HG03378 (cell line): ENCODE measurements around the gene WNT9A.
"Not testable (repeated sequence)": the region's sequence is repeated elsewhere in the genome, so short reads cannot be mapped to it uniquely, and the experiment has no call there.

Experiments
- ATAC-seq: cut with Tn5 transposase; IDR thresholded peaks from one replicate; pipeline ENCODE4 v1.9.1; 2021; ENCODE audit warnings: mild to moderate bottlenecking, moderate library complexity; ENCODE audit not compliant: unreplicated experiment

The WNT9A gene

DNA sequence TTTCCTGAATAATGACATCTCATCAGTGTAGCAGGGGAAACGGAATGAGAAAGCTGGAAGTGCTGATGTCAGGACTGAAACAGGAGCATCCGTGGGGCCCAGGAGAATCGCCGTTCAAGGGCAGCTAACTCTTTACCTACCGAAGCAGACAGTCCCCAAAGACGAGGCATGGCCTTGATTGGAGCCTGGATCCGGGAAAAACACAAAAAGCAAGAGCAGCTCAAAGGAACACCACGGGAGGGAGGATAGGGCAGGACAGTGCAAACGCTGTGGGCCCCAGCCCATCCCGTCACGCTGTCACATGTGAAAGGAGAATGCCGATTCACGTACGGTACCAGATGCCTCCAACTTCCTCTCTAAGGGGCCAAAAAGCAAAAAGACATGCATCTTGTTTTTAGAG, 34.9 kb downstream of the WNT9A start:
- no peak for ATAC-seq

DNA sequence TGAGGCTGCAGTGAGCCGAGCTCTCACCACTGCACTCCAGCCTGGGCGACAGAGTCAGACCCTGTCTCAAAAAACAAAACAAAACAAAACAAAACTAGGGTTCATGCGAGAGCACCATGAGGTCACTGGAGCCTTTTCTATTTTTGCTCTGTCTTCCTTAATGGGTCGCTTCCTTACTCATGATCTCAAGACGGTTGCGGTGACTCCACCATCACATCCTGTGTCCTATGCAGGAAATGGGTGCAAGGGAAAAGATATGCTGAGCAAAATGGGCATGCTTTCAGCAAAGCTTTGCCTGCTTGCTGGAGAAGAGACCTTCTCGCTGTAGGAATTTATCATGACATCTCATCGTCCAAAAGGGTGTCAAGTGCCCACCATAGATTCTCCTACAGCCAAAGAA, 36.4 kb downstream of the WNT9A start:
- no peak for ATAC-seq

DNA sequence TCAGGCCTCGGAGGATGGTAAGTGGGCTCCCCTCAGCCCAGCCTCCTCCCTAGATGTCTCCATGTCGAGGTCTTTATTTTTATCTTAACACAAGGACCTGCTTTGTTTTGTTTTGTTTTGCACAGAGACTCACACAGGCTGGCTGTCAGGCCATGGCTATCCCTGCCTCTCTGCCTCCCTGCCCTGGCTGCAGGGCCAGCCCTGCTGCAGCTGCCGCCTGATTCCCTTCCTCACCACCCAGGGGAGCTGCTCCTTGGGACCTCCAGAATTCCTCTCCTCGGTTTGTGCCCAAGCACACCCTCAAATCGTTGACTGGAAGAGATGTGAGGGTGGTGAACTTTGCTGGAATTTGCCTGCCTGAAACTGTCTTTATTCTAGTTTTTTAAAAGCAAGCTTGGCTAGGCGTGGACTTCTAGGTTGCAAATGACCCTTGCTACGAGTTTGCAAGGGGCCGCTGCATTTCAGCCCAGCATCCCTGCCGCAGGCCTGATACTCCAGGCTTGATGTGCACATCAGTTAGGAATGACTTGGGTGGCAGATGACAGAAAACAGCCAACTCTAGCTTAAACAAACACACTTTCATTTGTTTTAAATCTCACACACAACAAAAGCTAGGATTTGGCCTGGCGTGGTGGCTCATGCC, 37.1 kb downstream of the WNT9A start:
- ATAC-seq = no peak

DNA sequence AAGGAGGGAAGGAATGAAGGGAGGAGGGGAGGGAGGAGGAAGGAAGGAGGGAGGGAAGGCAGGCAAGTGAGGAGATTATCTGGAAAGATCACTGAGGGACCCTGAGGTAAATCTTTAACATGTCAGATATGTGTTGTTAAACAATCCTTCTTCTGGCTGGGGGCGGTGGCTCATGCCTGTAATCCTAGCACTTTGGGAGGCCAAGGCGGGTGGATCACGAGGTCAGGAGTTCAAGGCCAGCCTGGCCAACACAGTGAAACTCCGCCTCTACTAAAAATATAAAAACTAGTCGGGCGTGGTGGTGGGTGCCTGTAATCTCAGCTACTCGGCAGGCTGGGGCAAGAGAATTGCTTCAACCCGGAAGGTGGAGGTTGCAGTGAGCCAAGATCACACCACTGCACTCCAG, 37.8 kb downstream of the WNT9A start:
- ATAC-seq = not testable (repeated sequence)

DNA sequence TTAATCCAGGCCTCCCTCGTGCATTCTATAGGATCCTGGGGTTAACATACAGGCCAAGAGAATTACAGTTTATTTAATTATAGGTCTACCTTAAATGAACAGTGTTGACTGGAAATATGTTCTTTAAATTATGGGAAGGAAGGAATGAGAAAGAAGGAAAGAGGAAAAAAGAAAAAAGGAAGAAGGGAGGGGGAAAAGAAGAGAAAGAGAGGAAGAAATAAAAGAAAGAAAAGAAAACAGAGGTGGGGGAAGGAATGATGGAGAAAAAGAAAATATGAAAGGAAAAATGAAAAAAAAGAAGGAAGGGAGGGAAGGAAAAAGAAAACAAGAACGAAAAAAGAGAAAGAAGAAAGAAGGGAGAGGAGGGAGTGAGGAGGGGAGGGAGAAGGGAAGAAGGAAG, 38.5 kb downstream of the WNT9A start:
- no peak for ATAC-seq

DNA sequence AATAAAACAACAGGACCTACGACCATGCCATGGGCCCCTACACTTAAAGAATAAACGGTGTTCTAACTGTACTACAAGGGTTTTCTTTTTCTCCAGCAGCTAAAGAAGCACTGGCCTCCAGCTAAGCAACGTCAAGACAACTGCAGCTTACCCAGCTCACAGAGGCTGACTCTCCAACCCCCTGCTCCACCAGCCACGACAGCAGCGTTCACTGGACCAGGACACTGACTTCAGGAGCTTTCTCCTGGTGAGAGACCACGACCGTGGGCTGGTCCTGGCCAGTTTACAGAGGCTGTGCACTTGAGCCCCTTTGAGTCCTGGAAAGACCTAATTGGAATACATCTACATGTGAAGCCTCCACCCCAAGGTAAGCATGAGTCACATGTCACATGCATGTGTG, 39.4 kb downstream of the WNT9A start:
- ATAC-seq = no peak

DNA sequence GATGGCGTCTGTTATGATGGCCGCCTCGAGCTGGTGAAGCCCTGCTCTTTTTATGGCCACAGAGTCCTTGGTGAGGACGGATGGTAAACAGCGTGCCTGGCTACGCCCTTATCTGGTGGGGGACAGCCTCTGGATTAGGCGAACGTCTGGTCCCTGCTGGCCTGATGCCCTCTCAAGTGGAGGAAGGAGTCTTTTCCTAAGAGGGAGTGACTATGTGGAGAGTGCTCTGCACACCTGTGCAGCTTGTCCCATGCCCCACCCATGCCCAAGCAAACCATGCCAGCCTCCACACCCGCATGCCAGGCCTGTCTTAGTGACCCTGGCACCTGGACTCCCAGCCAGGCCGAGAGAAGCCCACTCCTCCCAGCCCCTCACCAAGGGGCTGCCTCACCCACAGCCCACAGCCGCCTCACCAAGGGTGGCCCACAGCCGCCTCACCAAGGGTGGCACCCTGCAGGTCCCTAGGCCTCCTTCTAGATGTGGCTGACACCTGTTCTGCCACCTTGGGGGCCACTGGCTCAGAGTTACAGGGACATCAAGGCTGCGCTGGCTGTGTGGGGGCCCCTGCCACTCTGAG, 40.2 kb downstream of the WNT9A start:
- ATAC-seq = no peak

DNA sequence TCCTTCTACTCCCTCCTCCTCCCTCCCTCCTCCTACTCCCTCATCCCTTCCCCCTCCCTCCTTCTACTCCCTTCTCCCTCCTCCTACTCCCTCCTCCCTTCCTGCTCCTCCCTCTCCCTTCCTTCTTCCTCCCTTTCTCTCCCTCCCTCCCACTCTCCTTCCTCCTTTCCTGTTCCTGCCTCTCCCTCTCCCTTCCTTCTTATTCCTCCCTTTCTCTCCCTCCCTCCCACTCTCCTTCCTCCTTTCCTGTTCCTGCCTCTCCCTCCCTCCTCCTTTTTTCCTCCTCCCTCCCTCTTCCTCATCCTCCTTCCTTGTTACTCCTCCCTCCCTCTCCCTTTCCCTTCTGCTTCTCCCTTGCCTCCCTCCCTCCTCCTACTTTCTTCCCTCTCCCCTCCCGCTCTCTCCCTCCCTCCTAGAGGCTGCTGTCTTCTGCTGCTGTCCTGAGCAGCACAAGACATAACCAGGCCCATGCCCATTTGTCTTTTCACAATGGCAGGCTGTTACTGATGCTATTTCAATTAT, 41.1 kb downstream of the WNT9A start:
- ATAC-seq = no peak

DNA sequence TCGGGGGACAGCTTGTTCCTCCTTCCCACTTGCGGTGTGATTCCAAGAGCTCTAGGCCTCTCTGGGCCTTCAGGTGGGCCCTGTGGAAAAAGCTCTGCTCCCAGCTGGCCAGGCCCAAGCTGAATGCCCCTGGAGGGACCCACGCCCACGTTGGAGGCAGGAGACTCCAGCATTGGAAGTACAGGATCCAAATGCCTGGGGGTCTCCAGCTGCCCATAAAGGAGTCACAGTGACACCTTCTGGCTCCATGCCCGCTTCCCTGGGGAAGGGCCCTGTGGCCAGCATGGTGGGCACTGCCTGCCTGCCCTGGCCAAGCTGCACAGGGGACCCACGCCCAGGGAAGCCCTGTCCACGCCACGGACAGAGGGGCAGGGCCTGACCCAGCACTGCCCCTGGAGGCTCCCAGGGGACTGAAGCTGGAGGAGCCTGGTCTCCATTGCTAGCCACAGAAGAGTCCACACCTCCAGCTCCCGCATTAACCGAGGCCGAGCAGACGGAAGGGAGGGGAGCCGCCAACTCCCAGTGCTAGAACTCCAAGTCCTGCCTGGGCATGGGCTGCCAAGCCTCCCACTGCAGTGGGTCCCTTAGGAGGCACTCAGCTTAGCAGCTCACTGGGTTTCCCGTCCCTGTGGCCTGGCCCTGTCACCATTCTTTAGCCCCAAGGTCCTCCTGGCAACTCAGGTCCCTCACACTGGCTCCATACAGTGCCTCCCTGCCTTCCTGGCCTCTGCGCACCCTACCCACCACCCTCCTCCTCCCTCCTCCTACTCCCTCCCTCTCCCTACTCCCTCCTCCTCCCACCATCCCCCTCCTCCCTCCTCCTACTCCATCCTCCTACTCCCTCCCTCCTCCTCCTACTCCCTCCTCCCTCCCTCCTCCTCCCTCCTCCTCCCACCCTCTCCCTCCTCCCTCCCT, 41.9 kb downstream of the WNT9A start:
- ATAC-seq = no peak

DNA sequence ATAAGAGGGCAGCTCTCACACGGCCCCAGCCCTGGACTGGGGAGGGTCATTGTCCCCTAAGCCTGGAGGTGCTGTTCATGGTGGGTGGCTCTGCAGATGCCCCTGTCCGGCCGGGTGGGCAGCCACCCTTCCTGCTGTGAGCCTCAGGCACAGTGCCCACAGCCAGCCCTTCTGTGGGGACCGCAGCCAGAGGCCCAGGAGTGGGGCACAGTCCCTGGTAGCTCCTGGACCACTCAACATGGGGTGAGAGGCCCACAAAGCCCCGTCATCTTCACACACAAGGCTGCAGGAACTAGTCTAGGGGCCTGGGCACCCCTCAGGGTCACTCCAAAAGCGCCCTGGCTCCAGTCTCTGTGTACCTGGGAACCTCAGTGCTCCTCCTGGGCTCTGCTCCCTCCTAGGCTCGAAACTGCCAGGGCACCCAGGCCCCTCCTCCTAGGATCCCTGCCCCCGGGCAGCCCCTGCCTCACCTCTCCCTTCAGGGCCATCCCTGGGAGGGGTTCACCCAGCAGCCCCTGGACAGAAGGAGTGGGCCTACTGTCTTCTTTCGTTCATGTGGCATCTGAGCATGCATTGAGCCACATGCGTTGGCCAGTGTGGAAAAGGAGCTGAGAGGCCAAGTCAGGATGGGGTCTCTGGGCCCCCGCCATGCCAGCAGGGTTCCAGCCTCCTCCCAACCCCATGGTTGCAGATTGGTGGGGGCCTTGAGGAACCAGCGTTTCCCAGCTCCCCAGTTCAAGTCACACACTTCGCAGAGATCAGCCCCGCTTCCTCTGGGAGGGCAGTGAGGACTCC, 43.0 kb downstream of the WNT9A start:
- no peak for ATAC-seq

DNA sequence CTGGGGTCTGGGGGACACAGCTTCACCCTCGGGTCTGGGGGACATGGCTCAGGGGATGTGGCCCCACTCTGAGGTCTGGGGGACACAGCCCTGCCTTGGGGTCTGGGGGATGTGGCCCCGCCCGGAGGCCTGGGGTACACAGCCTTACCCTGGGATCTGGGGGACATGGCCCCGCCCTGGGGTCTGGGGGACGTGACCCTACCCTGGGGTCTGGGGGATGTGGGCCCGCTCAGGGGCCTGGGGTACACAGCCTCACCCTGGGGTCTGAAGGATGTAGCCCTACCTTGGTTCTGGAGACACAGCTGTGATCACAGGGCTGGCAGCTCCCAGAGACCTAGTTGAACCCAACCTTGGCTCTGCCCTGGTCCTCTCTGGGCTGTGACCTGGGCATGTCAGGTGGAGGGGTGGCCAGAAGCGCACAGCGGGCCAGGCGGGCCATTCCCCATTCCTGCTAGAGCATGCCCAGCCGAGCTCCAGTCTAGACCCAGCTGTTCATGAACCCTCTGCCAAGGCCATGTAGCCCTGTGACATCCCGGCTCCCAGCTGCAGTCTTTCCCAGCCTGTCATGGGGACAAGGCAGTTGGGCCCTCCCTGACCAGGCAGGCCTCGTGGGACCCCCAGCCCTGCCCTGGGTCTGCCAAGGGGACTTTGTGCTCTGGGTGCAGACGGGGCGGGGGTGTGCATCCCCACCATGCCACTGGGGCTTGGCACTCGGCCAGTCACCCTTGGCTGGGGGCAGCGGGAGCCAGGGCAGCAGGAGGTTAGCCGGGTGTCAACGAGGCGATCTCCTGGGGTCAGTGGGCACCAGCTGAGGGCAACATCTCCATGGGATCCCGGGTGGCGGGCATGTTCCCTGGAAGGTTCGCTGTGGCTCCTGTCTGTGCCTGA, 43.9 kb downstream of the WNT9A start:
- ATAC-seq = no peak

DNA sequence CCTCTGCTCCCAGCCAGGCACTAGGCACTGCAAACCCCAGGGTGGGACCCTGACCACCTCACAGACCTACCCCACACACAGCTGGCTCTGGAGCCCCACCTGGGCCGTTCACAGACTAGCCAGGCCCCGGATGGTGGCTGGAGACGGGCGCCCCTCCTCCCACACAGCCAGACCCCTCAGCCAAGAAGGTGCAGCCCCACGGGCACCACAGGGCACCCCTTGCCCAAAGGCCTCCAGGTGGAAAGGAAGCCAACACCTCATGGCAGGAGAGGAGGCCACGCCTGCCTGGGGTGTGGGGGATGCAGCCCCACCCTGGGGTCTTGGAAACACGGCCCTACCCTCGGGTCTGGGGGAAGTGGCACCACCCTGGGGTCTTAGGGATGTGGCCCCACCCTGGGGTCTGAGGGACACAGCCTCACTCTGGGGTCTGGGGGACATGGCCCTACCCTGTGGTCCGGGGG, 44.6 kb downstream of the WNT9A start:
- ATAC-seq = no peak

DNA sequence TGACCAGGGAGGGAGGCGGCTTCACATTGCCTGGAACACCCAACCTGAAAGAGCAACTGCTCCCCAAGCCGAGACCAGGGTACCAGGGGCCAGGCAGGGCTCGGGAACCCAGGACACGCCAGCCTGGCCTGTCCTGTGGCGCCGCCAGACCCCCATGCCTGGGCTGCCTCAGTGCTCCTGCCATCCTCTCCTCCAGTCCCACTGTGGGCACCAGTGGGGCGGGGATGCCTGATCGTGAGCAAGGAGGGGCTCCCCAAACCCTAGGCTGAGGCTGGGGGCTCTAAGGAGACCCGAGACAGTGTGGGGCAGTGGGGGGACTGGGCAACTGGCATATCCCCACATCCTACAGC, 45.1 kb downstream of the WNT9A start:
- no peak for ATAC-seq

DNA sequence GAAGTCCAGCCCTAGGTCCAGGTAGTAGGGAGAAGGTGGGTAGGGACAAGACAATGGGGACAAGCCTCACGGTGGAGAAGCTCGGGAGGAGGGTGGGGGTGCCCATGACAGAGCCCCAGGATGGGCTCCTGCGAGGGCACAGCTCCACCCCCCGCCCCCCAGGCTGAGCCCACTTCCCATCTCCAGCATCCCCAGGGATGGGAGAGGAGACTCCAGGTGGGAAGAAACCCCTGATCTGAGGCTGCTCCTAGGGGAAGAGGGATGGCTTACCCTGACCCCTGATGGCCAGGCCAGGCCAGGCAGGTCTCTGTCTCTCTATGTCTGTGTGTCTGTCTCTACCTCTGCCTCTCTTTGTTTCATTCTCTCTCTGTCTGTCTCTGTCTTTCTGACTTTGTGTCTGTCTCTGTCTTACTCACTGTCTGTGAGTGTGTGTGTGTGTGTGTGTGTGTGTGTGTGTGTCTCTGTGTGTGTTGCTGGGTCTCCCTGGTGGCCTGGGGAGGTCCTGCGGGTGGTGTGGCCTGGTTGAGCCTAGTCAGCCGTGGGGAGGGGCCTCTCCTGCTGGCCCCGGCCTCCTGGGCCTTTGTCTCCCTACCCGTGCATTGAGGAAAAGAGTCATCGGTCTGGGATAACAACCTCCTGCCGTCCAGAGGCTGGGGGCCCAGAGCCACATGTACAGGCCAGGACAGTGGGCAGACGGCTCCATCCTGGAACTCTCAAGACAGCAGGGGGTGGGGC, 45.7 kb downstream of the WNT9A start:
- ATAC-seq = no peak

DNA sequence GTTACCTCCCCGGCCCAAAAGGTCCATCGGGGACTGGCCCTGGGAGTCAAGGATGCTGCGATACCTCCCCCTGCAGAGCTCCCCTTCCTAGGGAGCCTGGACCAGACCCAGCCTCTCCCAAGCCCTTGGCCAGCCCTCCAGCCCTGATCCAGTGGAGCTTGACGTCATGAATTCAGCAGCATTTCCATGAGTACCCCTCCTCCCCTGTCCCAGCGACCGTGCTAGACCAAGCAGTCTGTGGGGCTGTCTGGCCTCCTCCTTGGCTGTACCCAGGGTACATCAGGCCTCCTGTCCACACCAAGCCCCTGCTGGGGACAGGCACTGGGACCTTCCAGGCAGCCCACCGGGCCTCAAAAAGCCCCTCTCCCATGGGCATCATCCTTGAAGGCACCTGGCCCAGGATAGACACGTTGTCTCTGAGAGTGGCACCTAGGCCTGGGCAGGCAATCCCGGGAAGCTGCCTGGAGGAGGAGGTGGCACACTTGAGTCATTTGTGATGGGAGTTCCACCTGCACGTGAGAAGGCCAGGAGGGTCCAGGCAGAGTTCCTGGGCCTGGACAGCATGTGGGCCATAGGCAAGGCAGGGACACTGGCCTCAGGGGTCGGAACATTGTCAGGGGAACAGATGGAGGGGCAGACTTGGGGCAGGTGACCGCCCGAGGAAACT, 46.4 kb downstream of the WNT9A start:
- ATAC-seq = no peak

DNA sequence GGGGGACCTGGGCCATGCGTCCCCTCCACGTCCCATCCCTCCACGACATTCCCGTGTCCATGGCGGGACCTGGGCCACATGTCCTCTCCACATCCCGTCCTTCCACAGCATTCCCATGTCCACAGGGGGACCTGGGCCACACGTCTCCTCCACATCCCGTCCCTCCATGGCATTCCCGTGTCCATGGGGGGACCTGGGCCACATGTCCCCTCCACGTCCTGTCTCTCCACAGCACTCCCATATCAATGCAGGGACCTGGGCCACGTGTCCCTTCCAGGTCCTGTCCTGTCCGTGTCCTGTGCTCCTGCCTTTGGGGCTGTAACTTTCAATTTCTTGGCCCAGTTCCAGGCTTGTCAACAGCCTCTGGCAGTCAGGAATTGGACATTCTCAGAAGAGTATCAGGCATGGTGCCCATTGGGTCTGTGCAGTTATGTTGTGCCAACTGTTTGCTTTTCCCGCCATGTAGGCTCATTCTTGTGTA, 47.1 kb downstream of the WNT9A start:
- no peak for ATAC-seq

DNA sequence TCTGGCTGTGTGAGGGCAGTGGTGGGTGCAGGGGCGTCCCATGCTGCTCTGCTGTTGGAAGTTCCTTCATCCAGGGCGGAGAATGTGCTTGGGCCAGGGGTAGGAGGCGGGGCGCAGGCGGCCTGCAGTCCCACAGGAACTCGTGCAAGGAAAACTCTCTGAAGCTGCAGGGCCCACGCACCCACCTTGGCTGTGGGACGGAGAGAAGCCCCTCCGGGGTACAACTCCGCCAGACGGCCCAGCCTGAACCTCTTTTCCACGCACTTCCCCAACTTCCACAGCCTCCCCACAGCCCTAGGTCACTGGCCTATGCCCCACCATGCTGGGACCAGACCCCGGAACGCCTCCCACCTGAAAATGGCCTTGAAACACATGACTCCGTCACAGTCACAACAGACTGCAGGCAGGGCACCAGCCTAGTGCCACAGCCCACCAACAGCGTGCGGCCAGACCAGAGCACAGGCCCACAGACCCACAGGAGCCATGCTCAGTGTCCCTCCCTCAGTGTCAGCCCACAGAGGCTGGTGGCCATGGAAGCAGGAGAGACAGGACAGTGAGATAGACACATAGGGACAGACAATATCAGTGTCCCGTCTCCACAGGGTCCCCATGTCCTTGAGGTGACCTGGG, 47.8 kb downstream of the WNT9A start:
- no peak for ATAC-seq

DNA sequence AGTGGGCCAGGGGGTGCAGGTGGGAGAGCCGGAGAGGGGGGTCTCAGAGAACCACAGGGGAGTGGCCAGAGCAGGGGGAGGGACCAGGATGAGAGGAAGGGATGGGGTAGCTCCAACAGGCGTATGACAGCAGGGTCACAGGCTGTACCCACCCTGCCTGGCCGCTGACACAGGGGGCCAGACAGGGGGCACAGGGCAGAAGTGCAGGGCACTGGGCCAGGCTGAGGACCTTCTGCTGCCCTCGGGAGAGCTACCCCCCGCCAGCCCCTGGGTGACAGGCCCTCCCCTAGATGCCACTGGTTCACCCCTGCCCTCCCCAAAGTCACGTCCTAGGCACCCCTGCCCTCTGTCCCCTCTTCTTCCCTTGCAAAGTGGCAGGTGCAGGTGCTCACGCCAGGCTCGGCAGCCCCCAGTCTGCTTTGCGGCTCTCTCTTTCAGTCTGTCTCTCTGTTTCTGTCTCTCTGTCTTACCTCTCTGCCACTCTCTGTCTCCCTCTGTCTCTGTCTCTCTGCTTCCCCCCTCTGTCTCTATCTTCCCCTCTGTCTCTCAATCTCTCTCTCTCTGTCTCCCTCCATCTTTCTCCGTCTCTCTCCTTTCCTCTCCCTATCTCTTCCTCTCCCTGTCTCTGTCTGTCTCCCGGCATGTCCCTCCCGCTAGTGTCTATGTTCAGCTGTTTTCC, 48.5 kb downstream of the WNT9A start:
- ATAC-seq = no peak
